A549 (cell line): Measurements from ENCODE around the gene TENT4A.

ENCODE experiments used
- BCL3 ChIP-seq: fragments of >200 bp; sonication (Bioruptor Twin); formaldehyde crosslinking; IDR thresholded peaks from 3 replicates; pipeline ENCODE4 v1.6.1; 2016
- CEBPB ChIP-seq, 2 experiments: fragments of >200 bp in 1 of 2; sonication (Bioruptor Twin) in 1 of 2; formaldehyde crosslinking in 1 of 2; IDR thresholded peaks; 2 replicates each; pipeline ENCODE4 v1.6.1; 2012 to 2016
- CTCF ChIP-seq: fragments of >200 bp; sonication (Bioruptor Twin); formaldehyde crosslinking; IDR thresholded peaks from 3 replicates; pipeline ENCODE4 v1.5.1; 2016
- EHMT2 ChIP-seq: fragments of 200-600 bp; sonication (generic); IDR thresholded peaks from 2 replicates; pipeline ENCODE4 v1.6.1; 2016; ENCODE audit warnings: antibody characterized with exemption, low read depth, mild to moderate bottlenecking, moderate library complexity
- ELK1 ChIP-seq: fragments of 150-350 bp; IDR thresholded peaks from 2 replicates; pipeline ENCODE4 v1.6.1; 2014; ENCODE audit warnings: low read depth, mild to moderate bottlenecking, low read length
- EP300 ChIP-seq, 2 experiments: fragments of >200 bp; sonication (Bioruptor Twin); formaldehyde crosslinking; IDR thresholded peaks; 2 replicates in 1 of 2; 3 replicates in 1 of 2; pipeline ENCODE4 v1.6.1; 2016 to 2017
- HDAC2 ChIP-seq: fragments of 200-600 bp; sonication (generic); IDR thresholded peaks from 2 replicates; pipeline ENCODE4 v1.6.1; 2016
- JUN ChIP-seq, 2 experiments: fragments of >200 bp; sonication (Bioruptor Twin); formaldehyde crosslinking; IDR thresholded peaks; 2 replicates in 1 of 2; 3 replicates in 1 of 2; pipeline ENCODE4 v1.6.1; 2016 to 2017
- MAX ChIP-seq: IDR thresholded peaks from 2 replicates; pipeline ENCODE4 v1.6.1; 2012
- POLR2A ChIP-seq: IDR thresholded peaks from 2 replicates; pipeline ENCODE4 v1.6.1; 2012; ENCODE audit warnings: mild to moderate bottlenecking, low read length

GRCh38 chr5:6723122-6723815 is 10.0 kb downstream of the TENT4A start:
- no peak for TF ChIP-seq CTCF
- no peak for TF ChIP-seq JUN (IDR thresholded peaks at IDR 0.05)
- no peak for TF ChIP-seq MAX
- no peak for TF ChIP-seq CEBPB (IDR thresholded peaks at IDR 0.05)
- no peak for TF ChIP-seq POLR2A
- TF ChIP-seq EHMT2 = no peak
- no peak for TF ChIP-seq ELK1
- TF ChIP-seq EP300 (IDR thresholded peaks at IDR 0.05) = no peak
- no peak for TF ChIP-seq HDAC2
- no peak for TF ChIP-seq BCL3
